Fibroblast of lung (primary cell): Measurements from ENCODE around the gene ITPKA.

Source experiments
- CTCF ChIP-seq, 2 donors: IDR thresholded peaks in 1 of 2; conservative IDR thresholded peaks in 1 of 2; 1 replicate in 1 of 2; 2 replicates in 1 of 2; pipeline ENCODE4 v1.5.1; 2011 to 2012; ENCODE audit warnings: low read length in 2 of 2, control low read depth in 1 of 2, inconsistent platforms in 1 of 2, low read depth in 1 of 2, mild to moderate bottlenecking in 1 of 2
- EZH2 ChIP-seq: IDR thresholded peaks from 2 replicates; pipeline ENCODE4 v1.5.1; 2012; ENCODE audit warnings: low read length, control low read depth, mild to moderate bottlenecking; ENCODE audit errors: missing control alignments

DNA sequence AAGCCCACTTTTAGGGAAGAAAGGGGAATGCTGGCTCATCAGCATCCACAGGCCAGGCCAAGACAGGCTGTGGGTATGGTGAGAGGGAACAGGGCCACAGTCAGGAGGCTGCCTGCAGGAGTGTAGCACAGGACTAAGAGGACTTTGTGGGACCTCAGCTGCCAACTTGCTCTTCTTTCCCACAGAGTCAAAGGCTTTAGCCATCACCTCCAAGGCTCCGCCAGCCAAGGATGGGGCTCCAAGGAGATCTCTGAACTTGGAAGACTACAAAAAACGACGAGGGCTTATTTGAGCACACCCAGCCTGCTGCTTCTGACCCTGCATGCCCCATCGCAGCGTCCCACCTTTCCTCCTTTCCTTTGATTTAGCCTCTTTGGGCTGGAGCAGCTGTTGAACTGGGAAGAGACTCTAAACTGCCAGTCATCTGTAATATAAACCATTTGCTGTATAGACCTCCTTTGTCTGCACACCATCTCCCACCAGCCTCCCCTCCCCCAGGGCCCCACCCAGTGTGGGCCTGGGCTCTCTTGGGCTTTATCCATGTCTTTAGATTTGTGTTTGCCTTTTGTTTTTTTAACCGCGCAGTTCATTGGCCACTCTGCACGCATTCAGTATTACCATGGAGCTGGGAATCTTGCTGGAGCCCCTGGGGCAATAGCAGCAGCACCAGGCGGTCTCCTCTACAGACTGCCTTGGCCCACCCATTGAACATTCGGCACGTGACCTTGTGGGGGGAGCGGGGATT, 13.1 kb upstream of the ITPKA start:
- no peak for TF ChIP-seq CTCF (conservative IDR thresholded peaks at IDR 0.05 in 1 of 2, IDR thresholded peaks at IDR 0.05 in 1 of 2; ENCODE audit: low read depth in 1 of 2, low read length in 2 of 2)
- TF ChIP-seq EZH2: no peak
